ENCODE results near the gene ADD3.

GRCh38 chr10:109988212-109988596 lies 19.6 kb upstream of the ADD3 start:
- TF ChIP-seq CTCF (IDR thresholded peaks at IDR 0.05 in 2 of 3, conservative IDR thresholded peaks at IDR 0.05 in 1 of 3; ENCODE audit: control insufficient read depth in 2 of 3, extremely low read depth in 1 of 3, insufficient read depth in 1 of 3, low read depth in 3 of 3, low read length in 3 of 3), result no peak
- no peak for TF ChIP-seq POLR2AphosphoS5 (IDR thresholded peaks at IDR 0.05; ENCODE audit: low read length)
- no peak for TF ChIP-seq RCOR1 (conservative IDR thresholded peaks at IDR 0.05; ENCODE audit: low read depth, low read length)
- TF ChIP-seq ATF3 (IDR thresholded peaks at IDR 0.05; ENCODE audit: borderline replicate concordance, extremely low read depth, low read depth, low read length), result no peak
- no peak for TF ChIP-seq NFYB (IDR thresholded peaks at IDR 0.05; ENCODE audit: insufficient read depth, low read depth, low read length)
- no peak for TF ChIP-seq FOS (IDR thresholded peaks at IDR 0.05; ENCODE audit: borderline replicate concordance, extremely low read depth, insufficient read length)
- TF ChIP-seq PAX8 (IDR thresholded peaks at IDR 0.05), result no peak
- no peak for TF ChIP-seq ZBTB40 (IDR thresholded peaks at IDR 0.05; ENCODE audit: borderline replicate concordance)
- TF ChIP-seq, protein P1, sequence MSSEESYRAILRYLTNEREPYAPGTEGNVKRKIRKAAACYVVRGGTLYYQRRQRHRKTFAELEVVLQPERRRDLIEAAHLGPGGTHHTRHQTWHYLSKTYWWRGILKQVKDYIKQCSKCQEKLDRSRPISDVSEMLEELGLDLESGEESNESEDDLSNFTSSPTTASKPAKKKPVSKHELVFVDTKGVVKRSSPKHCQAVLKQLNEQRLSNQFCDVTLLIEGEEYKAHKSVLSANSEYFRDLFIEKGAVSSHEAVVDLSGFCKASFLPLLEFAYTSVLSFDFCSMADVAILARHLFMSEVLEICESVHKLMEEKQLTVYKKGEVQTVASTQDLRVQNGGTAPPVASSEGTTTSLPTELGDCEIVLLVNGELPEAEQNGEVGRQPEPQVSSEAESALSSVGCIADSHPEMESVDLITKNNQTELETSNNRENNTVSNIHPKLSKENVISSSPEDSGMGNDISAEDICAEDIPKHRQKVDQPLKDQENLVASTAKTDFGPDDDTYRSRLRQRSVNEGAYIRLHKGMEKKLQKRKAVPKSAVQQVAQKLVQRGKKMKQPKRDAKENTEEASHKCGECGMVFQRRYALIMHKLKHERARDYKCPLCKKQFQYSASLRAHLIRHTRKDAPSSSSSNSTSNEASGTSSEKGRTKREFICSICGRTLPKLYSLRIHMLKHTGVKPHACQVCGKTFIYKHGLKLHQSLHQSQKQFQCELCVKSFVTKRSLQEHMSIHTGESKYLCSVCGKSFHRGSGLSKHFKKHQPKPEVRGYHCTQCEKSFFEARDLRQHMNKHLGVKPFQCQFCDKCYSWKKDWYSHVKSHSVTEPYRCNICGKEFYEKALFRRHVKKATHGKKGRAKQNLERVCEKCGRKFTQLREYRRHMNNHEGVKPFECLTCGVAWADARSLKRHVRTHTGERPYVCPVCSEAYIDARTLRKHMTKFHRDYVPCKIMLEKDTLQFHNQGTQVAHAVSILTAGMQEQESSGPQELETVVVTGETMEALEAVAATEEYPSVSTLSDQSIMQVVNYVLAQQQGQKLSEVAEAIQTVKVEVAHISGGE (CRISPR knock-in tag; IDR thresholded peaks at IDR 0.05), result no peak
- TF ChIP-seq HCFC1 (IDR thresholded peaks at IDR 0.05; ENCODE audit: low read length), result no peak
- no peak for TF ChIP-seq RBBP5 (conservative IDR thresholded peaks at IDR 0.05)
- no peak for TF ChIP-seq CEBPB (IDR thresholded peaks at IDR 0.05; ENCODE audit: borderline replicate concordance in 1 of 2, low read depth in 2 of 2, low read length in 2 of 2)
- TF ChIP-seq EP300 (IDR thresholded peaks at IDR 0.05; ENCODE audit: borderline replicate concordance in 1 of 2, control insufficient read depth in 1 of 2, low read depth in 2 of 2, low read length in 2 of 2), result no peak
- no peak for TF ChIP-seq POLR2A (IDR thresholded peaks at IDR 0.05; ENCODE audit: low read depth, low read length)

All from GM12878 (cell line).